HG03342 (cell line): Measurements from ENCODE around the gene ITPR1.
A peak's percentile ranks its signal among the peaks of the same experiment; 100 is the strongest.
"Not testable (repeated sequence)": the region's sequence is repeated elsewhere in the genome, so short reads cannot be mapped to it uniquely, and the experiment has no call there.

Source experiments
- ATAC-seq: cut with Tn5 transposase; IDR thresholded peaks from one replicate; pipeline ENCODE4 v1.9.1; 2021; ENCODE audit warnings: mild to moderate bottlenecking, moderate library complexity; ENCODE audit not compliant: unreplicated experiment

ITPR1 gene

GRCh38 chr3:4493014-4493940, at the start of gene ITPR1:
TSS of gene ITPR1 (plus strand) at chr3:4493348. CDS start at chr3:4516492, 23,144 bp downstream.
- ATAC-seq: peak; percentile 94

GRCh38 chr3:4447295-4447999, 45.7 kb upstream of the ITPR1 start:
- ATAC-seq: no peak

GRCh38 chr3:4448187-4448586, 45.0 kb upstream of the ITPR1 start:
- ATAC-seq: no peak

- ATAC-seq: no peak
These were observed 43.9 kb upstream of the ITPR1 start for GRCh38 chr3:4449043-4449805.

- no peak for ATAC-seq
These were observed 39.0 kb upstream of the ITPR1 start for GRCh38 chr3:4454142-4454541.

GRCh38 chr3:4456780-4457179, 36.4 kb upstream of the ITPR1 start:
- not testable (repeated sequence) for ATAC-seq

- ATAC-seq: no peak
These were observed 34.2 kb upstream of the ITPR1 start for GRCh38 chr3:4458961-4459360.

GRCh38 chr3:4460334-4460733, 32.8 kb upstream of the ITPR1 start:
- ATAC-seq: no peak

GRCh38 chr3:4461468-4462090, 31.6 kb upstream of the ITPR1 start:
- ATAC-seq: no peak

GRCh38 chr3:4462369-4463040, 30.6 kb upstream of the ITPR1 start:
- ATAC-seq: no peak

GRCh38 chr3:4464576-4464975, 28.6 kb upstream of the ITPR1 start:
- no peak for ATAC-seq

GRCh38 chr3:4466741-4467521, 26.2 kb upstream of the ITPR1 start, which contains the start of gene SUMF1:
TSS of gene SUMF1 (minus strand) at chr3:4467269. CDS start at chr3:4467245, 24 bp downstream.
- peak; percentile 99 for ATAC-seq

- no peak for ATAC-seq
These were observed 25.7 kb upstream of the ITPR1 start for GRCh38 chr3:4467522-4467867.

GRCh38 chr3:4471907-4472306, 21.2 kb upstream of the ITPR1 start:
- no peak for ATAC-seq

GRCh38 chr3:4472312-4472711, 20.8 kb upstream of the ITPR1 start:
- ATAC-seq: no peak

GRCh38 chr3:4472766-4473165, 20.4 kb upstream of the ITPR1 start:
- ATAC-seq: no peak

GRCh38 chr3:4474683-4475490, 18.3 kb upstream of the ITPR1 start:
- peak; percentile 65 for ATAC-seq

- ATAC-seq: no peak
These were observed 17.3 kb upstream of the ITPR1 start for GRCh38 chr3:4475804-4476203.

GRCh38 chr3:4476496-4476895, 16.7 kb upstream of the ITPR1 start:
- ATAC-seq: no peak
